NOMO-1 treated with dmso at 0.1 percent for 144 hours (cell line): Measurements from ENCODE around the gene LHFPL6.

ENCODE experiments used
- DNase-seq: peaks from one replicate; lab custom pipeline; 2025; ENCODE audit not compliant: unreplicated experiment; lab: John Stamatoyannopoulos, UW

The LHFPL6 gene

DNA sequence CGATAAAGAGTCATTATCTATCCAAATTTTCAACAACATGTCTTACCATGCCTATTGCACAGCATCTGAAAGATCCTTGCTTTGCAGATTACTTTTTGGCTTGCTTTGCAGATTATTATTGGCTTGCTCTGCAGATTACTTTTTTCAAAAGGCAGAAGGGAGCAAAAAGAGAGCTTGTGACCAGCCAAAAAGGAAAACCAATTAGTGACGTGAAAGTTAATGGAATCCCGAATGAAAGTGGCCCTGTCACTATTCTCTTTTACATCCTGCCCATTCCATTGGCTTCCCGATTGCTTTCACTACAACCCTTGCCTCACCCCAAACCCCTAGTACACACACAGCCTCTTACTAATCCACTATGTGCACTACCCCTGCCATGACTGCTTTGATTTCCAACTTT lies 81.3 kb downstream of the LHFPL6 start:
- DNase-seq = no peak

DNA sequence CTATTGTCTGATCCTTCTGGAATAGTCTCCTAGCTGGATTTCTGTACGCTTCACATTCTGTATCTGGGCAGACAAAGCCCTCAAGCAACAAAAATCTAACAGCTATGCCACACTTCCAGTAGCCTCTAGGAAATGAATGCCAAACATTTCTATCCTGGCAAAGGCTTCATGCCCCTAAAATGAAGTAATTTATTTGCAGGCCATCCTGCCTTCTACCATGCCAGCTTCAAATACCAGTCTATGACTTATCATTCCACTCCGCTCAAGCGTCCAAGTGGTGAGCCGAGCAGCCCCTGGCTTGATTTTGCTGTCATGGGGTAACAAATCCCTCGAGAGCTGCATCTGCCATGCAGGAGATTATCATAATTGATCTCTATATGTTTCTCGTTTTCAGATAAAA lies 86.9 kb downstream of the LHFPL6 start:
- no peak for DNase-seq

DNA sequence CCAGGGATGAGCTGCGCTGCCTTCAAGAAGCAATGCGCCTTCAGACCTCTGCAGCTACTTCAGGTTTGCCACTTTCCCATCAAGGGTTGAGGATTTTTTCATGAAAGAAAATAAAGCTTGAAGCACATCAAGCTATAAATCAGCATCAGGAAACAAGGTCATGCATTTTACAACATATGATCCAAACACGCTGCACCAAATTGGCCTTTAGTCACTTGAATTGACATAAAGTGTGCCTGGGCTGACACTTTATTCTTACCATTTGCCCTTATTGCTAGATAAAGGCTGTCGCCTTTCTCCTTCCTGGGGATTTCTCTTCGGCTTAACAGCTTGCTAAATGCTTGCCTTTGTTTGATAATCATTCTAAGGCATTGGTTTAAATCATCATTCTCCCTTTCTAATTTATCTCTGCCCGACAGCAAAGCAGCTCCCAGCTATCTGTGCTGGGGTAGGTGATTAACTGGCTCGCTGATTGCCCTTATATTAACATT lies 87.7 kb downstream of the LHFPL6 start:
- no peak for DNase-seq

DNA sequence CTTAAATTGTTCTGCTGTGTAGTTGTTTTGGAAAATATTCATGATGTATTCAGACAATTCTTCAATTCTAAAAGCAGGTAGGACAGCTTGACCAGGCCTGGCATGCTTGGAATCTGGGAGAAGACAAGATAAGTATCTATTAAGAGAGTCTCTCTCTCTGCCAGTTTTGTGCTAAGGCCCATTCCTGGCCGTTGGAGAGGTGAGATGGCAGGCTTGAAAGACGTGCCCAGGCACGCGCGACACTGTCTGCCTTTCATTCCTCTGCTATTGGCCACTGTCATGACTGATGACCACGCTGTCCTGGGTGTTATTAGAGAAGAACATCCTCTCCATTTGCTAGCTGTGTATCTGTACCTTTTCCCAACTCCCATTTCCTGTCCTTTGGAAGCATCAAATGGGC lies 90.3 kb downstream of the LHFPL6 start:
- no peak for DNase-seq

DNA sequence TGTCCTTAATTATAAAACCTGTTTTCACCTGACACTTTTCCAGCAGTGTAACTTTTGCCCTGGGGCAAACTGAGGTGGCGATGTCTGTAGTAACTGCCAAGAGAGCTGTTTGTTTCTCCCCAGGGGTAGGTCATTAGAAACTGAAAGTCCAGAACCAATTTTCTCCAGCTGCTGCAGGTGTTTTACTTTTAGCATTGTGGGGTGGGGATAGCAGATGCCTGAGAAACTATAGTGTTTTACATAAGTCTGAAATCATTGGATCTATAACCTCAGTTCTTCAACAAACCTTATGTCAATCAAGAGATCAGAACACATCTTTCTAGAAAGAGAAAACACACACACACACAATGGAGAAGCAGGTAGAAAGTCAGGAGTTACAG lies 92.7 kb downstream of the LHFPL6 start:
- DNase-seq = no peak

DNA sequence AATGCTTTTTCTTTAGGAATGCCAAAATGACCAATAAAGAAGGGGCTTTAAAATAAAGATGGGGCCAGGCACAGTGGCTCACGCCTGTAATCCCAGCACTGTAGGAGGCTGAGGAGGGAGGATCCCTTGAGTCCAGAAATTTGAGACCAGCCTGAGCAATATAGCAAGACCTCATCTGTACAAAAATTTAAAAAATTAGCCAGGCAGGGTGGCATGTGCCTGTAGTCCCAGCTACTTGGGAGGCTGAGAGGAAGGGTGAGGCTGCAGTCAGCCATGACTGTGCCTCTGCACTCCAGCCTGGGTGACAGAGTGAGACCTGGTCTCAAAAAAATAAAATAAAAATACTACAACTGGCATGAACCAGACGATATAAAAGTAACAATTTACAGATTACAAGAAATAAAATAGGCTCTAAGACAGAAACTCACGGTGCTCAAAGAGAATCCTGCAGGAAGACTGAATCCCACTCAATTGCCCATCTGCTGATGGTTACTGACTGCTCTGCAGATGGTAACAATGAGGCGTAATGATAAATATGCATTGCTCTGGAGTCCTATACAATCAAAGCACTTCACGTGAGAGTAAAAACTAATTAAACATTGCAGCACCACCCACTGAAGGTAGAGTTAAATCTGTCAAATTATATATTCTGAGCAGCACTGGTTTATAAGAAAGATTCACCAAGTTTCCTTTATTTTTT lies 93.2 kb downstream of the LHFPL6 start:
- DNase-seq = no peak

DNA sequence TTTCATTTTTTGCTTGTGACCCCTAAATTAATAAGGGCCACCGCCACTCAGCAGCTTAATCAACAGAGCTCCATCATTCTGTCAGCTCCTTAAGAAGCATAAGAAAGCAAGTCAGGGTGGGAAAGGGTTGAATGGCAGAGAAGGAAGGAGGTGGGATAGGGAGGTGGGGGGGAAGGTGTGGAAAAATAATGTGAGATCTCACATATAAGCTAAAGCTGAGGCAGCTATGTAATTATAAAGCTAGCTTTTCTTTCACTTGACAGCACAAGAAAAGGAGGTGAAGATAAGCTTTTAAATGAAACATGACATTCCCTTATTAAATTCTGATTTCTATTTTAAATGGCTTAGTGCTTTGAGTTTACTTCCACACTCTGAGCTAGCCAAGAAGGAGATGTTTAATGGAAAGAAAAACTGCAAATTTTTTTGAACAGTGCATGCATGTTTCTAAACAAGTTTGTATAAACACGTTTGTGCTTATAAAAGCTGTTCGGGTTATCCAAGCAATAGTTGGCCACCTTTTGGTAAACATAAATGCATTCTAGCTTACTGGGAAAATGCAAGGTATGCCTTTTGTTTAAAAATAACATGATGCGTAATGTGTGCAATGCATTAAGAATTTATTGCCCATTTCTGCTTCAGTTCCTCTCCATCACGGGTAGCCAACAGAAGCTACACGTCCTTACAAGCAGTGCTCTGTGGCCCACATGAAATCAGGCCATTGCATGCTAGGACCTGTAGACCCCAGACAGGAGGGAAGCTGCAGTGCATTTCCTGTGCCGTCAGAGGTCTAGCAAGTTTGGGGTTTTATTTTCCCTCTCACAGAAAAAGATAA lies 96.2 kb downstream of the LHFPL6 start:
- no peak for DNase-seq

DNA sequence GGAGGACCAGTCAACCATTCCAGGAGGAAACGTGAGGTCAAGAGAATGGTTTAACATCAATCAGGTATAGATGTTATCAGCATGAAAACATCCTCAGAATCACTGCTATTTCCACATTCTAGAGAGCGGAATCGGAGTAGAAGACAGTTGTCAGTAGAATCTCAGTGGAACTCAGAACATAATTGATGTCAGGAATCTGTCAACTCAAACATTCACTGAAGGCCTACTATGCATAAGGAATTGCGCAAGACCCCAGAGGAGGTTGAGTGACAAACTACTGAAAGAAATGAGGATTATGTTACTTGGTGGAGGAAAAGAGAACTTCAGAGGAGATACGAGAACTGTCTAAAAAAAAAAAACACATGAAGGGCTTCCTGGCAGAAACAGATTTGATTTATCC lies 97.8 kb downstream of the LHFPL6 start:
- DNase-seq = no peak

DNA sequence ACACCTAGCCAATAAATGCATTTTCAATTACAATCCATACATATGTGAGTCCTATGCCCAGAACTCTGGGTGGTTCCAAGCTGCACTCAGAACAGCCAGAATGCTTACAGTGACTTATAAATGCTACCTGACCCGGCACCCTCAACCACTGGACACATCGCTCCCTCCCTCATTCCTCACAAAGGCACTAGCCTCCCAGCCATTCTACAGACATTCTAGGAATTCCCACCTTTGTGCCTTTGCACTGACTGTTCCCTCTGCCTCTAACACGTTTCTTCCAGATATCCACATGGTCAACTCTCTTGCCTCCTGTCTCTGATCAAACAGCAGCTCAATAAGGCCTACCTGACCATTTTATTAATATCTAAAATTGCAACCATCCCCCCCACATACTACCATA lies 99.9 kb downstream of the LHFPL6 start:
- DNase-seq = no peak

DNA sequence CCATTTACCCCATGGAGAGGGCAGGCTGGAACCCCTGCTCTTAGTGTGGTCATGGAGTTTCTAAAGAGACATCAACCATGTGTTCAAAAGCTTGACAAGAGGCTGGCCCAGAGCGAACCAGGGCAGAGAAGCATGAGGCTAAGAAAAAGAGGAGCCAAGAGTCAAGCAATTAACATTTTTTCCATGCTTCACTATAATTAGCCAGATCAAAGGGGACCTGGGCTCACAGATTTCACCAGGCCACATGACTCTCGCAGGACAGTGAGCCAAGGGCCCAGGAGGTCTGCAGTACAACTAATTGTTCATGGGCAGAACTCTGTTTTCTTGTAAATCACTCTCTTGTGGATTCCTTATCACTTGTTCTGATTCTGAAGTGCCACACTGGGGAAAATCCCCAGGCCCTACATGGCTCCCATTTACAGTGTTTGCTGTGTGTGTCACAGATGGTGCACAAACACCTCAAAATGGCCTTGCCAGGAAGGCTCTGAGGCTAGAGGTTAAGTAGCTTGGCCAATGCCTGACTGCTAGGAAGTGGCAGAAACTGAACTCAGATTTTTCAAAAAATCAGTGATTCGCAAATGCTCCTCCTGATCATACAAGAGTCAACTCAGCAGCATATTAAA lies 101.2 kb downstream of the LHFPL6 start:
- no peak for DNase-seq

DNA sequence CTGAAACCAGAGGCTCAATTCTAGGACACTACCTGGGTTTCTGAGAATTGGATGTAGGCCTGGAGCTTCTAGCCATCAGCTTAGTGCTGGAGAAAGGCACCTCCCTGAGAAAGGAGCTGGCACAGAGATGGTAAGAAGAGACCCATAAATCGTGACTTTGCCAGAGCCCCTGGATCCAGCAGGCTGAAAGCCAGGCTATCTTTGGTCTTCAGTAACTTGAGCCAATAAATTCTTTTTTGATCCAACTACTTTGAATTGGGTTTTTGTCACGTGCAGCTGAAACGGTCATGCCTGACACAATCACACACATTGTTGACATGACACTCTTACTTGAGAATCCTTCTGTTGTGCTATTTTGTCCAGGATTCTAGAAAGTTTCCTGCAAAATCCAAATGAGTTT lies 103.4 kb downstream of the LHFPL6 start:
- no peak for DNase-seq

DNA sequence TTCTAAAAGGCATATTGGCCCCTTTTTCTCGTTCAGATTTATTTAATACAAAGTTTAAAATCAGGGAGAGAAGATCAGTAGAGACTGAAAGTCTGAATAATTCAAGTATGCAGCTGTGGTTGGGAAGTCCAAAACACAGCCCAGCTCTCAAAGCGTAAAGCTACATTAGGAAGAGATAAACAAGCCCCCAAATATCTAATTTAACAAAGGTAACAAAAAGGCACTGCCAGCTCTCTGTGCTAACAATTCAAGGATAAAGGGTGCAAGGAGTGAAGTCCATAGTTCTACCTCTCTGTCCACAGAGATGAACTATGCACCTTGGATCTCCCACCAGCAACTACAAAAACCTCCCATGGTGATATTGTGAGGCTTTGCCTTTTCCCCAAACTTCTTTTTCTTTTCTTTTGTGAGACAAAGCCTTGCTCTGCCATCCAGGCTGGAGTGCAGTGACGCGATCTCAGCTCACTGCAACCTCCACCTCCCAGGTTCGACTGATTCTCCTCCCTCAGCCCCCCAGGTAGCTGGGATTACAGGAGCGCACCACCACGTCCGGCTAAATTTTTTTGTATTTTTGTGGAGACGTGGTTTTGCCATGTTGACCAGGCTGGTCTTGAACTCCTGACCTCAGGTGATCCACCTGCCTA lies 104.4 kb downstream of the LHFPL6 start:
- no peak for DNase-seq

DNA sequence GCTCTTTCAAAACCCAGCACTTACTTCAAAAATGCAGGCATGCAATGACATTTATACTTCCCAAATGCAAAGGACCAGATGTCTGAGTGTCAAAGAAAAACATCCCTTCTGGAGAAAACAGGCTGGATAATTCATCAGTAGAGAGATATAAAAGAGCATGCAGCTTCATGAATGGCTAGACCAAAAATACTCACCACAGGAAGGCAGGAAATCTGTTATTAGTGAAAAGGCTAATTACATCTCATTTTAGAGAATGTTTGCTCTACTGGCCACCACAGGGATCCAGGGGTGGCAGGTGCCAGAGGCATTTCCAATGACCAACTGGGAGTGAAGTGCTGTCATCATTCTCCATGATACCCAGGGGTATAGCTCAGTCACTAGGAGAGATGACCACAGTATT lies 106.5 kb downstream of the LHFPL6 start:
- DNase-seq = no peak

DNA sequence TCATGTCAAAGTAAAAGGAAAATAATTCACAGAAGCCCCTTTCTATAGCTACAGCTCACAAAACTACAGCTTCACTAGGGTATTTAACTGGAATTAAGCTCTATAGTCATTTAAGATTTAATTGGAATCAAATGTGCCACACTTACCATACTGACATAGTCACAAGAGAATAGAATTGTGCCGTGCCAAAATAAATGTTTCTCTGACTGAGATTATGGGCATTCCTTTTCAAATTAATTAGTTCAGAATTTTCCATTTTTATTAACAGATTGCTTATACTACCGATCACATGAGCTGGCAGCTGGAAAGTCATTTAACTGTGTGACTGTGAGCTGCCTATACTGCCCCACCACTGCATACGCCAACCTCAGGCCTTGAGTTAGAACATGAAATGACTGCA lies 108.4 kb downstream of the LHFPL6 start:
- DNase-seq = no peak

DNA sequence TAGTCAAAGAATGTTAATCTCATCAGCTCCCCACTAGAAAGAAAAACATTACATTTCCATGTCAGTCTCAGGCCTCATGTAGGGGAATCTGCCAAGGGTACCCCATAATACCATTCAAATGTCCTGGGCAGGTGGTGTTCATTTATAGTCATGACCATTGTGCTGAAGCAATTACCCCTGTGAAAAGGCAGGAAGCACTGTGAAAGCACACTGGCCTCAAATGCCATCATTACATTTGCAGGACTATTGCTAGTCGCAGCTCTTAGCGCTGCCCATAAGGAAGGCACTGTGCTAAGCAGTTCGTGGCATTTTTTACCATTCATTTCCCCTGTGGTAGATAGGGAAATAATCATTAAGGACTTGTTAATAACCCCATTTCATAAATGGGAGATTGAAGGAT lies 109.0 kb downstream of the LHFPL6 start:
- DNase-seq = no peak

DNA sequence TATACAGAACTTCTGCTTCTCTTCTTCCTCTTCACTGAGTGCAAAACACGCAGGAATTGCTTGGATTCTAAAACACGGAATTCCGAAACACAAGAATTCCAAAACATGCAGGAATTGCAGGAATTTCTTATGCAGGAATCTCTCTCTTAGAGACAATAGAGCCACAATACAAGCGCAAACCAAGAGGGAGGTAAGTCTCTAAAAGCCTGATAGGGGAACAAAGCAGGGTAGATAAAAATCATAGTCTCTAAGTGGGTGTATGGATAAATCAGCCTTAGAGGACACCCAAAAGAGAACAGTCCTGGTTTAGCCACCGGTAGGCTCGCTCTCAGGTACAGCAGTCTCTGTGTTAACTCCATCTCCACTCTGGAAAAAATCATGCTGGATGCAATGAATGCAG lies 112.9 kb downstream of the LHFPL6 start:
- DNase-seq = no peak

DNA sequence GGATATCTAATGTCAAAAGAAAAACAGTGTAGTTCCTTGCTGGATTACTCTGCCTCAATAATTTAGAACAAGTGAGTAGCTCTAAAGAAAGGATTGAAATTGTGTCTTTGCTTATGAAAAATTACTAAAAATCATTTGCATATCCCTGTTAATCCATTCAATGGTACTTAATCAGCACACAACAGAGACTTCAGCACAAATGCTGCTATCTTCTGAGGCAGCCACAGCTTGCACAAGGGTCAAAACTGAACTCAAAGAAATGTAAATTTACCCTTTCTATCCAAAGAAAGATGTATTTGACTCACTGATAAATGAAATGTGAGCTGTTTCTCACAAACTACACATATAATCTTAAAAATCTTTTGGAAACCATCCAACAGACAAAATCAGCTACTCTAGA lies 116.2 kb downstream of the LHFPL6 start:
- DNase-seq = no peak

DNA sequence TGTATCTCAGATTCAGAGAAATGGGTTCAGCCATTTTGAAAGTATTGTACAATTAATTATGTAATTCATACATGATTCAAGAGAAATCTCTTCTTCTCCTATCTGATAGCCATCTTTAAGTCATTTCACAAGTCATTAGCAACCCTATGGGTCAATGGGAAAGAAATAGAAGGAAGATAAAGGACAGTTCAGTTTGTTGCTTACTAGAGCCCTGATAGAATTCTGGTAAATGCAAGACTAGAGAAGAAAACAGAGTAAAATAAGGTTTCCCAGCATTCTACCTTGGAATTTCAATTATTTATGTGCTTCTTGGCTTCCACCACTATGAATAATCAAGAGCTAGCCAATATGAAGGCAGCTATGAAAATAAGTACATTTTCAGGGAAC lies 117.7 kb downstream of the LHFPL6 start:
- DNase-seq = no peak

DNA sequence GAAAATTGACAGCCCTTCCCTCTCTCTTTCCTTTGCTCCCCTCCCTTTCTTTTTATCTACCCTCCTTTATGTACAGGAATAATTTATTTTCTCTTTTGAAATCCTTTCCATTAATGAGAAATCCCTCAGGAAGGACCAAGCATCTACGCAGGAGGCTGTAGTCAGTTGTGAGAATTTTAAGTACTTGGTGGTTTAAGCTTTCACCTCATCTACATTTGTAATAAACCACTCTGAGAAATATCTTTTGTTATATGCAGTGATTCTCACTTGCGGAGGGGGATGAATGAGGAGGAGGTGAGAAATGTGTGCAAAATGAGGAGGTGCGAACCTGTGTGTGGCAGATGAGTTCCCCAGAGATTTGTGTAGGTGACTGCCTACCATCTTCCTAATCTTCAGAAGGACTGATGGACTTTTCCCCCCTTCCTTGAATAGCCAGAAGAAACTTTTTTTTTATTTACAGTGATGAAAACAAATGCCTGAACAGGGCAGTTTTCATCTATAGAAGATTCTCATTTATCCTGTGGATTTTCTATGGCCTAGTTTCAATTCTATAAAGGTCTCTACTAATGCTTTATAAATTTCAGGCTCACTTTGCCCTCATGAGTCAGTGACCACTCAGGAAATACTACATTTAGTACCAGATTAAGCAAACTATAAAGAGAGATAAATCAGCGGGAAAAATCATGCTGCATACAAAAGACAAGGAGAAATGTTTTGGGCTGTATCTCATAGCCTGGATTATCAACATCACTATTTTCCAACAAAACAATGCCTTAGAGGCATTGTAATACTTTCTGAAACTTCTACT lies 118.3 kb downstream of the LHFPL6 start:
- DNase-seq = no peak

DNA sequence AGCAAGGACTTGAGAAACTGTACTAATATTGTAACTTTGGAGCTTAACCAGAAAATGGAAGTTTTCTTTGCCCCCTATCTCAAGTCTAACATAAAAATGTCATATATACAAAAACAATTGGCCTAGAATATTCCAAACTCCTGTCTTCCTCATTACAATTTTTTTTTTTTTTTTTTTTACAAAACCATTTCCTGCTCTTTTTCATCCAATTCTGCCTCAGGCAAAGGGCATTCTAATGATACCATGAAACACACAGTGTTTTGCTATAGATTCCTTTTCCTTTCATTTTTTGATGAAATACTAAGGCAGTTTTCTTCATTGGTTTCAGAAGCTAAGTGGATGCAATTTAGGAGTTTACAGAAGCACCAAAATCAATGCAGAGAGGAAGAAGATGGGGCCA lies 119.7 kb downstream of the LHFPL6 start:
- DNase-seq = no peak

DNA sequence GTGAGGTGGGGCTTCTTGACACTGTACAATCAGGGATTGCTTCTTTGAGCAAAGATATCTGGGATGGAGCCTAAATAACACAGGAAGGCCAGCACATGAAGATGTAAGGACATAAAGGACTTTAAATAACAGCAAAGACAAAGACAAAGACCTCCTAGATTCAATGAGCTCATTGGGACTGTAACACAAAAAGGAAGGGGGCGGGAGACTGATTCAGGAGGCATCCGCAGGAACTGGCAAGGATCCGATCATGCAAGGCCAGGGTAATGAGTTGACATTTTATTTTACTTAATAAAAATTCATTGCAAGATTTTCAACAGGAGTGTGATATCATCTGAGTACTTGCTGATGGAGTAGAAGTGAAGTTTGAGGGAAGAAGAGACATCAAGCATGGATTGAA lies 121.5 kb downstream of the LHFPL6 start:
- DNase-seq = no peak
